ENCODE results near the gene HGD. TPM values are rescaled to one million over a fixed set of nuclear protein-coding genes. Genes with fewer than 3 reads are reported as not detected.
"Not testable (repeated sequence)": the region's sequence is repeated elsewhere in the genome, so short reads cannot be mapped to it uniquely, and the experiment has no call there.

Gene HGD
- polyA plus RNA-seq, 2 of the 4 experiments (the other 2 are of a cell fraction): 48.8 to 101 TPM

GRCh38 chr3:120678331-120678947 is 3.6 kb downstream of the HGD start (continued):
- no peak for TF ChIP-seq TFCP2L1 (CRISPR knock-in tag; IDR thresholded peaks at IDR 0.05)
- no peak for TF ChIP-seq CHD4 (IDR thresholded peaks at IDR 0.05; ENCODE audit: borderline replicate concordance)
- no peak for TF ChIP-seq HOXA7 (CRISPR knock-in tag; IDR thresholded peaks at IDR 0.05)
- no peak for TF ChIP-seq PHF8 (IDR thresholded peaks at IDR 0.05; ENCODE audit: borderline replicate concordance, low read depth)
- no peak for TF ChIP-seq FOXS1 (CRISPR knock-in tag; IDR thresholded peaks at IDR 0.05)

GRCh38 chr3:120677193-120677592 is 4.8 kb downstream of the HGD start:
- POLR2A ChIA-PET; H3K4me3 ChIP-seq; H3K9me3 ChIP-seq; CTCF ChIA-PET; FAIRE-seq; ATAC-seq; DNase-seq (ENCODE audit: low read depth in 1 of 2, low spot score in 1 of 2): not testable (repeated sequence)
- WGBS (ENCODE audit: missing lambda C conversion rate): 86% methylated on average over 7 of the region's 7 CpGs
- Histone ChIP-seq H3K4me1 (peaks cover 46% of the 10 kb centered on the region), H3K4me2 (peak overlapping the region; percentile 70; the same call in 1 of the 3 replicates), H3K27ac (peak overlapping the region; percentile 94 to 95; a peak in 5 of 6 replicates)

GRCh38 chr3:120673116-120673515 is 8.9 kb downstream of the HGD start:
- Histone ChIP-seq H3K27ac (no peak overlapping the region), H3K9me3 (no peaks in the 10 kb centered on the region), H3K4me1 (peaks cover 17% of the 10 kb centered on the region), H3K4me3 (no peak overlapping the region), H3K4me2 (no peak overlapping the region)
- POLR2A ChIA-PET: no interaction called here
- CTCF ChIA-PET: interaction anchor here (1.6 kb wide), 1 partner anchor 122 kb away, joined by 5 read pairs; no protein-coding TSS in a partner anchor
- no peak for DNase-seq (ENCODE audit: low read depth in 1 of 2, low spot score in 1 of 2)
- no peak for TF ChIP-seq RAD21 (conservative IDR thresholded peaks at IDR 0.05 in 1 of 2, IDR thresholded peaks at IDR 0.05 in 1 of 2)
- TF ChIP-seq MAZ (IDR thresholded peaks at IDR 0.05; ENCODE audit: borderline replicate concordance, low read depth, low read length): no peak
- TF ChIP-seq EP300 (IDR thresholded peaks at IDR 0.05): no peak
- no peak for TF ChIP-seq RFX5 (IDR thresholded peaks at IDR 0.05)
- no peak for TF ChIP-seq TFCP2L1 (CRISPR knock-in tag; IDR thresholded peaks at IDR 0.05)
- TF ChIP-seq CHD2 (IDR thresholded peaks at IDR 0.05; ENCODE audit: low read length, partially characterized antibody): no peak
- no peak for TF ChIP-seq JUN (IDR thresholded peaks at IDR 0.05)
- TF ChIP-seq CEBPB (IDR thresholded peaks at IDR 0.05): no peak
- TF ChIP-seq POLR2AphosphoS2 (conservative IDR thresholded peaks at IDR 0.05; ENCODE audit: low read length): no peak
- TF ChIP-seq REST (IDR thresholded peaks at IDR 0.05): no peak
- no peak for FAIRE-seq
- 81% methylated on average over 2 of the region's 2 CpGs for WGBS (ENCODE audit: missing lambda C conversion rate)
- ATAC-seq: no peak

- no peak for TF ChIP-seq MAFK (IDR thresholded peaks at IDR 0.05; ENCODE audit: partially characterized antibody)
- TF ChIP-seq NPAS2 (CRISPR knock-in tag; IDR thresholded peaks at IDR 0.05; ENCODE audit: borderline replicate concordance): no peak
- TF ChIP-seq FOSL2 (IDR thresholded peaks at IDR 0.05): no peak
- no peak for TF ChIP-seq FOSL2 (CRISPR knock-in tag; IDR thresholded peaks at IDR 0.05)
- no peak for TF ChIP-seq ZNF302 (CRISPR knock-in tag; IDR thresholded peaks at IDR 0.05)
- TF ChIP-seq ELK1 (IDR thresholded peaks at IDR 0.05; ENCODE audit: low read depth, low read length): no peak
- no peak overlapping the region for H3K4me3 ChIP-seq
- no peak overlapping the region for H3K4me2 ChIP-seq
- CTCF ChIA-PET: no interaction called here
- POLR2A ChIA-PET: no interaction called here
- no peaks in the 10 kb centered on the region for H3K4me1 ChIP-seq
- H3K27ac ChIP-seq: no peak overlapping the region
- no peaks in the 10 kb centered on the region for H3K9me3 ChIP-seq
- WGBS (ENCODE audit: missing lambda C conversion rate): 80% methylated on average over 2 of the region's 2 CpGs
- FAIRE-seq: no peak
- no peak for DNase-seq (ENCODE audit: low read depth in 1 of 2, low spot score in 1 of 2)
- no peak for ATAC-seq
These were observed 11.5 kb downstream of the HGD start for GRCh38 chr3:120670576-120670975.
